Endometrial microvascular endothelial cells (primary cell): ENCODE results near the gene OR2AG1. TPM values are rescaled to one million over a fixed set of nuclear protein-coding genes. Genes with fewer than 3 reads are reported as not detected.

Experiments used
- in situ Hi-C: cut with HindIII; loops from 2 replicates; pipeline ENCODE4 v1.10.0; 2017; ENCODE audit warnings: low sequenced_read_pairs, low pct_unique_long_range_greater_than_20kb; ENCODE audit errors: inconsistent ontology term
- total RNA-seq: library from RNA; depleted of rRNA; stranded (reverse); fragments of >200 nt; gene quantifications from one replicate; pipeline ENCODE4 v1.2.3, GENCODE V29; 2015; ENCODE audit errors: inconsistent ontology term

Gene OR2AG1
- not detected for total RNA-seq

DNA sequence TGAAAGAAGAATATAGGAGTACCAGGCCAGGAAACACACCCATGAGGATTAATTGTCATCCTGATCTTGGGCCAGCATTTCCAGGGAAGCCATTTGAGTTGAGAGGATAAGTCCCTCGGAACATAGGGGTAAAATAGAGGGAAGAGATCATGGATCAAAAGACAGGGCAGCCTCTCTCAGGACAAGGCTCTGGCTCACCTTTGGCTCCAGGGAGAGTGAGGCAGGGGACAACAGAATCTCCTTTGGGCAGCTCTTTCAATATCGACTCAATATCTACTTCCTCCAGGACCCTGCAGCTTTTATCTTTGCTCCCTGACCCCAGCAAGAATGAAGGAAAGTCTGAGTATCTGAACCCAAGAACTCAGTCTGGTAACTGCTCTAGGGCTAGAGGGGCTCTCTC, at the start of gene OR2AG1:
Gene OR2AG1 (plus strand): TSS at position 301 of the 400 bp plus-strand sequence. CDS start 2,018 bp downstream, outside the sequence.
- in situ Hi-C loops: no loop called here

DNA sequence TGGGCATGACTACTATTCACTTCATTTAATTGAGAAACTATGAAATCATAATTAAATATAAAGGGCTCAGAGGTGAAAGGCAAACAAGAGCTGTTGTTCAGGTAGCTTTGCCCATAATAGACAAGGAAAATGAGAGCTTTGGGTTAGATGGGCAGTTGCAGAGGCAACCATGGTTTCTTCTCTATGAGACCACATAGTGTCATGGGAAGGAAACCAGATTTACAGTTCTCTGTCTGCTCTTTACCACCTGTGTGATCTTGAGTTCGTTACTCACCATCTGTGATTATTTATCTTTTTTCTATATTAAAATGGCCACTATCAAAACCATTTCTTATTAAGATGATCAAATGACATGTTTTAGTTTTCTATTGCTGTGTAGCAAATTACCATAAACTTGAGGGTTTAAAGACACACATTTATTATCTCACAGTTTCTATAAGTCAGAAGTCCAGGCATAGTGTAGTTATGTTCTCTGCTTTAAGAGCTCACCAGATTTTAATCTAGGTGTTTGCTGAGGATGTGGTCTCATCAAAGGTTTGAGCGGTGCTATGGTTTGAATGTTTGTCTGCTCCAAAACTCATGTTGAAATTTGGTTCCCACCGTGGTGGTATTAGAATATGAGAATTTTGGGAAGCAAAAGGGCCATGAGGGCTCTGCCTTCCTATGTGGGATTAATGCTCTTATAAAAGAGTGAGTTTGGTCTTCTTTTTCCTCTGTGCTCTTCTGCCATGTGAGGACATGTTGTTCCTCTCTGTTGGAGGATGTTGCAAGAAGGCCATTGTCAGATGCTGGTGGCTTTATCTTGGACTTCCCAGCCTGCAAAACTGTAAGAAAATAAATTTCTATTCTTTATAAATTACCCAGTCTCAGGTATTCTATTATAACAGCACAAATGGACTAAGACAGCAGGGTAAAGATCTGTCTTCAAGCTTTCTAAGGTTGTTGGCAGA, 49.2 kb upstream of the OR2AG1 start:
- in situ Hi-C loops: no loop called here

- in situ Hi-C loops: no loop called here
Measured at GRCh38 chr11:6734616-6735015, 48.2 kb upstream of the OR2AG1 start.

DNA sequence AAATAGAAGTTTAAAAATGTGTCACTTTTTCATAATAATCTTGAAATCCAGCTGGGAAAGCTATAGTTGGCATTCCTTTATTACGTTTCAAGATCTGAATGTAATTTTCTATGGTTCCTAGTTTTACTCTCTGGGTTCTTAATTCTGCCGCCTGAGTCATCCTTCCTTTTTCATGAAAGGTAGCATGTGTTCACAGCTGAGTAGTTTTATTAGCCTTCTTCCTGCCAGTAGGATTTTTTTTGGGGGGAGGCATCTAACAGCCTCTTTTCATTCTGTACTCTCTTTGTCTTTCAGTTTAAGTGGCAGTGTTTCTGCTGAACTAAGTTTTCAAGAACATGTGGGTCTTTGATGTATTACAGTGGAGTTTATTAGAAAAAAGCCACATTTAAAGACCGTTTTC, 47.5 kb upstream of the OR2AG1 start:
- in situ Hi-C loops: no loop called here

DNA sequence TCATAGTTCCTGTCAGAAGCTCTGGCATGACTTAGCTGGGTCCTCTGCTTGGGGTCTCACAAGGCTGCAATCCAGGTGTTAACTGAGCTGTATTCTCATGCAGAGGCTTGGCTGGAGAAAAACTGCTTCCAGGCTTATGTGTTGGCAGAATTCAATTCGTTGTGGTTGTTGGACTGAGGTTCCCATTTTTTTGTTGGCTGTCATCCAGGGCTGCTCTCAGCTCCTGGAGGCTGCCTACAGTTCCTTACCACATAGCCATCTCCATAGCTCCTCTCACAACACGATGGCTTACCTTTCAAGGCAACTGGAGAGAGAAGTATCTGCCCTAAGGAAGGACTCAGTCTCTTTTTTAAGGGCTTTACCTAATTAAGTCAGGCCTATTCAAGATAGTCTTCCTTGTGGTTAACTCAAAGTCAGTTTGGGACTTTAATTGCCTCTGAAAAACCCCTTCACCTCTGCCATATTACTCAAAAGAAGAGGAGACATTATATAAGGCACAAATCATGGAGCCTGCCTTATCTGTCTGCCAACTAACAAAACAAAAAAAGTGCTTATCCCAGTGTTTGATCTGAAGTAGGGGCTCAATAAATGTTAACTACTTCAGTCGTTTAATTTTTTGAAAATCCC, 46.2 kb upstream of the OR2AG1 start:
- in situ Hi-C loops: no loop called here

- in situ Hi-C loops: no loop called here
Measured at GRCh38 chr11:6737872-6738466, 44.9 kb upstream of the OR2AG1 start.

- in situ Hi-C loops: no loop called here
Measured at GRCh38 chr11:6738590-6738989, 44.2 kb upstream of the OR2AG1 start.

DNA sequence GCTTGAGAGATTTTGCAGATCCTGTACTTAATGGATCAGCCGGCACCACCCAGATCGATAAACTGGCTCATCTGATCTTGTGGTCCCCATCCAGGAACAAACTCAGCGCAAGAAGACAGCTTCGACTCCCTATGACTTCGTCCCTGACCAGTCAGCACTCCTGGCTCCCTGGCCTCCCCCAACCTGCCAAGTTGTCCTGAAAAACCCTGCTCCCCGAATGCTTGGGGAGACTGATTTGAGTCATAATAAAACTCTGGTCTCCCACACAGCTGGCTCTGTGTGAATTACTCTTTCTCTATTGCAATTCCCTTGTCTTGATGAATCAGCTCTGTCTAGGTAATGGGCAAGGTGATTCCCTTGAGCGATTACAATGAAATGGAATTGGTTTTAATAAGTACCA, 40.6 kb upstream of the OR2AG1 start:
- in situ Hi-C loops: no loop called here

DNA sequence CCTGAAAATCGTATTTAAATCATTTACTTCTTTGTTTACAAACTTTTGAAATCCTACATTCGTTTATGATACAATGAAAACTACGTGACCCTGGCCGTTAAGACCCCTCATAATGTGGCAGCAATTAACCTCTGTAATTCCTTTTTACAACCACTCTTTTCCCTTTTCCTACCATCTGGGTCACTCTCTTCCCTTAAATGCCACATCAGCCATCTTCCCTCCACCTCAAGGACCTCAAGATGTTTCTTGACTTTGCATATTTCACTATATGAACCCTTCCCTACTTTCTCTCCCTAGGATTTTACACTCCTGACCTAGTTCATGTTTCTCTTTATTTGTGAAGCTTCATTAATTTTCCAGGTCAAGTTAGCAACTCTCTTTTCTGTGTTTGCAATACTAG, 37.8 kb upstream of the OR2AG1 start:
- in situ Hi-C loops: no loop called here

GRCh38 chr11:6745465-6746015, 37.3 kb upstream of the OR2AG1 start:
- in situ Hi-C loops: no loop called here

DNA sequence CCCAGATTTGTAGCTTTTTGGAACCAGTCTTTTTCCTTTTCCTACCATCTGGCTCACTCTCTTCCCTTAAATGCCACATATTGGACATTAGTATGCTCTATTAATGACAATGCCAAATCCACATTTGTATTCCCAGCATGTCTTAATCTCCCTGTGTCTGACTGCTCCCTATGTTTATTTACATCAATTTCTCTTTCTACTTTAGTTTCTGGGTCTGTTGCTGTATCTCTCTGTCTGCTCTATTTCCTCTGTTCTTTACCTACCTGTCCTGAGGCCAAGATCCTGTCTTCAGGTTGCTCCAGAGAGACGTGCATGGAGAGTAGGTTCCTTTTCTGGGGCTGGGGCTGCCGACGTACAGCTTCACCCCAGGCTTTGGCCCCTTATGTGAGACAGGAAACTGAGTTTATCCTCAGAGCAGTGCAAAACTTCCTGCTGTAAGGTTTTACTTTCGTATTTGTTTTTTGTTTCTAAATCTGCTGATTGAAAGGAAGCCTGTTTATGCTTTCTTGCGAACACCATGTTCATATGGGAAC, 36.7 kb upstream of the OR2AG1 start:
- in situ Hi-C loops: no loop called here

DNA sequence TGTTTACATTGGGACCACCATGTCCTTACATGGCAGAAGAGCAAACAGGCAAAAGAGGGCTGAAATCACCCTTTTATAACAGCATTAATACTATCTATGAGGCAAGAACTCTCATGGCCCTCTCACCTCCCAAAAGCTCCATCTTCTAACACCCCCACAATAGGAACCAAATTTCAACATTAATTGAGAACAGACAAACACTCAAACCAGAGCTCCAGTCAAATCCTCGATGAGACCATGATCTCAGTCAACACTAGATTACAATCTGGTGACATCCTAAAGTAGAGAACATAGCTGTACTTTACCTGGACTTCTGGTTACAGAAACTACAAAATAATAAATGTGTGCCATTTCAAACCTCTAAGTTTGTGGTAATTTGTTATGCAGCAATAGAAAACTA, 36.2 kb upstream of the OR2AG1 start:
- in situ Hi-C loops: no loop called here

DNA sequence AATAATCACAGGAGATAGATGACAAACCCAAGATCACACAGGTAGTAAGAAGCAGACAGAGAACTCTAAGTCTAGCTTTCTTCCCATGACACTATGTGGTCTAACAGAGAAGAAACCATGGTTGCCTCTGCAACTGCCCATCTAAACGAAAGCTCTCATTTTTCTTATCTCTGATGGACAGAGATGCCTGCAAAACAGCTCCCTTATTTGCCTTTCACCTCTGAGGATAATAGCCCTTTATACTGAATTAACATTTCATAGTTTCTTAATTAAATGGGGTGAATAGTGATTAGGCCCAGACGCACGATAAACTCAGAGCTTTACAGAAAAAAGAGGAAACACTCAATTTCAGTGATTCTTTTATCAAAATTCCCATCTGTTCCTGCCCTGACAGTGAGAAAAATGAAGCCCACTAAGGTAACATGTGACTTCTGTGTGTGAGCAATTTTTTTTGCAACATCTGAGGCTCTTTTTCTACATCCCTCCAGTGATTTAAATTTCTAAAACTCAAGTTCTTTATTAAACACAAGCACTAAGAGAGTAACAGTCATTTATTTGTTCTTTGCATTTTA, 35.6 kb upstream of the OR2AG1 start:
- in situ Hi-C loops: no loop called here

DNA sequence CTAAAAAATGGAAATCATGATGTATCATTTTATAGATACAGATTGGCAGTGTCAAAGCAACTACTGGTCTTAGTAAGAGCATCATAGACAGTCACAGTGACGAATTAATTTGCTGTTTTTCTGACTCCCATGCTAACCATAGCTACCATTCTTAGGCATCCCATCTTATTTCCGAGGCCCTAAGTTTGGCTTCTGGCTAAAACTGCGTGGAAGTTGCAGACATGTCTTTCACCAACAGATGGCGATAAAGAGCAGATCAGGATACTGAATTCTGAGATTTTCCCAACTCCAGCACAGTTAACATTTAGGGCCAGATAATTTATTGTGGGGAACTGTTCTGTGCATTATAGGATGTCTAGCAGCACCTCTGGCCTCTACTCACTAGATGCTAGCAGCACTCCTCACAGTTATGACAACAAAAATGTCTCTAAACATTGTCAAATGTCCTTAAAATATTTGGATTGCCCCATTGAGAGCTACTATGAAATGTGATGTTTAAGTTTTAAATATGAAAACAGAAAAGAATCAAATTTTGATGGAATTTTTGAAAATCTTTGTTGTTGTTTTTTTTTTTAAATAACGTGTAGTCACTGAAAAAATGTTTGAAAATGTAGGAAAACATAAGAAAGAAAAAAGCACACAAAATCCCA, 27.4 kb upstream of the OR2AG1 start:
- in situ Hi-C loops: no loop called here

GRCh38 chr11:6755953-6756347, 26.9 kb upstream of the OR2AG1 start:
- in situ Hi-C loops: no loop called here

- in situ Hi-C loops: no loop called here
Measured at GRCh38 chr11:6757373-6757967, 25.4 kb upstream of the OR2AG1 start.

DNA sequence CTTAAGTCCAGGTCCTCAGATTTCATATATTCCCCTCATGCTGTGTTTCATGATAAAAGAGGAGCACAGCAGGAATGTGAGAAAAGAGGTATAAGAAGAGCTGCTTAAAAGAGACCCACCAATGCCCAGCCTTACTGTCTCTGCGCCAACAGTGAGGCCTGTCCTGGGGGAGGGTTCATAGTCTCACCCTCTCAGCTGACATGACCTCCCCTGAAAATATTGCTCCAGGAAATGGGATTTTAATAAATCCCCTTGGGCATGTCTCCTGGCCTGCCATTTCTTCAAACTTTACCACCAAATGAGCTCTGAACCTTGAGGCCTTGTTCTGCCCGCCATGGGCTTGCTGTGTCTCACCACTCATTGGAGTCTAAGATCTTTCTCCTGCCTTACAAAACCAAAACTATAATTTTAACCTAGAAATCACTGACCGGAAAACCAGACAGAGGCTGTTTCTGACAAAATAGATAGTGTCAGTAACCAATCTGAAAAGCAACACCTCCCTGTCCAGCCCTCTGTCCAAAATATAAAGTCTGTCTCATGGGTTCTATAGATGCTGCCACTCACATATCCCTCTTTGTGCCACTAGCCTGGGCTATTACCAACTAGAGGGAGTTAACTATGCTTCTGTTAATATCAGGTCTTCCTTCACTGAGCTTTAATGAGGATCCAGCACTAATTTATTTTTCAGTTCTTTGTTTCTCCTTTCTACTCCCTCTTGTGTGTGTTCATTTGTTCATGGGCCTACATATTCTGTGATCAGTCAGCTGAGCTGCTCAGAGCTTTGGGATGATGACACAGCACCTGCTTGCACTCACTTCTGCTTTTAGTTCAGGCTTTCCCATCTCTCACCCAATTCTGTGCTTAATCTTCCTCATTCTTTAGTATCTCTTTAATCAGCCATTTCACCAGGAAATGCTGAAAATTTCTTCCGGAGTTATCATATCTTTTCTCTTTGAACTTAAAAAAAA, 10.6 kb upstream of the OR2AG1 start, which contains the start of gene OR2AG2:
Gene OR2AG2 (minus strand): TSS at position 51 of the 968 bp plus-strand sequence. CDS start 3,019 bp downstream, outside the sequence.
- in situ Hi-C loops: no loop called here
